GM21367 (cell line): ENCODE measurements around the gene MPDU1.

ENCODE experiments used
- ATAC-seq: cut with Tn5 transposase; IDR thresholded peaks from one replicate; pipeline ENCODE4 v1.9.1; 2021; ENCODE audit not compliant: unreplicated experiment

MPDU1 gene

GRCh38 chr17:7560172-7561027 is 23.3 kb upstream of the MPDU1 start:
- ATAC-seq, result no peak

DNA sequence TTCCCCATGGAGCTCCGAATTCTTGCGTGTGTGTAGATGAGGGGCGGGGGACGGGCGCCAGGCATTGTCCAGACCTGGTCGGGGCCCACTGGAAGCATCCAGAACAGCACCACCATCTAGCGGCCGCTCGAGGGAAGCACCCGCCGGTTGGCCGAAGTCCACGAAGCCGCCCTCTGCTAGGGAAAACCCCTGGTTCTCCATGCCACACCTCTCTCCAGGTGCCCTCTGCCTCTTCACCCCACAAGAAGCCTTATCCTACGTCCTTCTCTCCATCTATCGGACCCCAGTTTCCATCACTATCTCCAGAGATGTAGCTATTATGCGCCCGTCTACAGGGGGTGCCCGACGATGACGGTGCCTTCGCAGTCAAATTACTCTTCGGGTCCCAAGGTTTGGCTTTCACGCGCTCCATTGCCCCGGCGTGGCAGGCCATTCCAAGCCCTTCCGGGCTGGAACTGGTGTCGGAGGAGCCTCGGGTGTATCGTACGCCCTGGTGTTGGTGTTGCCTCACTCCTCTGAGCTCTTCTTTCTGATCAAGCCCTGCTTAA is 22.6 kb upstream of the MPDU1 start:
- peak; percentile 47 for ATAC-seq

DNA sequence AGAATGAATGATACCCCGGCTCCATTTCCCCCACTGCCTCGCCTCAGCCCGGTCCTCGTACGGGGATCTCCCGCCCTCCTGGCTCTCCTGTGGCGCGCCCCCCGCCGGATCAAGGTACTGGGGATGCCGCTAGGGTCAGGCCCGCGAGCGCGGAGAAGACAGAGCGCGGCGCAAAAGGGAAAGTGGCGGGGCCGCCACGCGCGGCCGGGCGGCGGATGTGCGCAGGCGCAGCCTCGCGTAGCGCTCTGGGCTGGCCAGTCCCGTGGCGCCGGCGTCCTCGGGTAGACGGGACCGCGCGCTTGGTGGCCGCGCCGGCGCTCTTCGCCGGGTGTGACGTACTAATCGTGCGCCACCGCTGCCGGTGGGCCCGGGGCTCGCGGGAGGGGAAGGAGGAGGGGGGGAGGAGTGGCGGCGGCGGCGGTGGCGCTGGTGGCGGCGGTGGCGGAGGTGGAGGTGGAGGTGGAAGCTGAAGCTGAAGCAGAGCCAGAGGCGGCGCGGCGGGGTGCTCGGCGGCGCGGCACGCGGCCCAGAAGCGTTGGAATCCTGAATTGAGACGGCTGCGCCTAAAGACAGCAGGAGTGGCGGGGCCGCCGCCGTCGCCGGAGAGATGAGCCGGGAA is 22.0 kb upstream of the MPDU1 start, which contains the start of gene SENP3:
Gene SENP3, plus strand, starts transcription at position 331 of the 619 bp plus-strand sequence. CDS start 1,158 bp downstream, outside the sequence.
- ATAC-seq, result peak; percentile 49

DNA sequence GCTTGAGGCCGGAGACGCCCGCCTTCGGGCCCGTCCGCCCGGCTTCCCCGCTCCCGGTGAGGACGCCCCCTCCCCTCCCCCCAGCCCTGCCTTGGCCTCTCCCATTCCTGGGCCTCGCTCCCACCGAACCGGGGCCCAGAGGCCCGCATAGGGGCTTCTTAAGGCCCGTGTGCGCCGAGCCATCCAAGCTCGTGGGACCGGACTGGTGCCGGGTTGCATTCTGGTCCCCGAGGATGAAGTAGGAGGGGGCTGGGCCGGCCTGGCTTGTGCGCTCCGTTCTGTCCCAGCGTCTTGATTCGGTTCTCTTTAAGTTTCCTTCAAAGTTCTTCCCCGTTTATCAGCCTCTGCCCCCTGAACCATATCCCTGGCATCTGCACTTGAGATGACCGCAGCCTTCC is 21.4 kb upstream of the MPDU1 start:
- peak; percentile 13 for ATAC-seq

DNA sequence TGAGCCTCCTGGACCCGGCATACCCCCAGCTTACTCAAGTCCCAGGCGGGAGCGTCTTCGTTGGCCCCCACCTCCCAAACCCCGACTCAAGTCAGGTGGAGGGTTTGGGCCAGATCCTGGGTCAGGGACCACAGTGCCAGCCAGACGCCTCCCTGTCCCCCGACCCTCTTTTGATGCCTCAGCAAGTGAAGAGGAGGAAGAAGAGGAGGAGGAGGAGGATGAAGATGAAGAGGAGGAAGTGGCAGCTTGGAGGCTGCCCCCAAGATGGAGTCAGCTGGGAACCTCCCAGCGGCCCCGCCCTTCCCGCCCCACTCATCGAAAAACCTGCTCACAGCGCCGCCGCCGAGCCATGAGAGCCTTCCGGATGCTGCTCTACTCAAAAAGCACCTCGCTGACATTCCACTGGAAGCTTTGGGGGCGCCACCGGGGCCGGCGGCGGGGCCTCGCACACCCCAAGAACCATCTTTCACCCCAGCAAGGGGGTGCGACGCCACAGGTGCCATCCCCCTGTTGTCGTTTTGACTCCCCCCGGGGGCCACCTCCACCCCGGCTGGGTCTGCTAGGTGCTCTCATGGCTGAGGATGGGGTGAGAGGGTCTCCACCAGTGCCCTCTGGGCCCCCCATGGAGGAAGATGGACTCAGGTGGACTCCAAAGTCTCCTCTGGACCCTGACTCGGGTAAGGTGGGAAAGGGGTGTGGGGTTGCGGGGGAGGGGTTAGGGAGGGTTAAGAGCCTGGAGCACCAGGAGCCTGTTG is 20.4 kb upstream of the MPDU1 start:
- no peak for ATAC-seq

GRCh38 chr17:7569571-7569970 is 14.1 kb upstream of the MPDU1 start:
- no peak for ATAC-seq

GRCh38 chr17:7570351-7570750 is 13.3 kb upstream of the MPDU1 start:
- ATAC-seq, result no peak

- no peak for ATAC-seq
Measured at GRCh38 chr17:7572338-7572587, 11.4 kb upstream of the MPDU1 start.

DNA sequence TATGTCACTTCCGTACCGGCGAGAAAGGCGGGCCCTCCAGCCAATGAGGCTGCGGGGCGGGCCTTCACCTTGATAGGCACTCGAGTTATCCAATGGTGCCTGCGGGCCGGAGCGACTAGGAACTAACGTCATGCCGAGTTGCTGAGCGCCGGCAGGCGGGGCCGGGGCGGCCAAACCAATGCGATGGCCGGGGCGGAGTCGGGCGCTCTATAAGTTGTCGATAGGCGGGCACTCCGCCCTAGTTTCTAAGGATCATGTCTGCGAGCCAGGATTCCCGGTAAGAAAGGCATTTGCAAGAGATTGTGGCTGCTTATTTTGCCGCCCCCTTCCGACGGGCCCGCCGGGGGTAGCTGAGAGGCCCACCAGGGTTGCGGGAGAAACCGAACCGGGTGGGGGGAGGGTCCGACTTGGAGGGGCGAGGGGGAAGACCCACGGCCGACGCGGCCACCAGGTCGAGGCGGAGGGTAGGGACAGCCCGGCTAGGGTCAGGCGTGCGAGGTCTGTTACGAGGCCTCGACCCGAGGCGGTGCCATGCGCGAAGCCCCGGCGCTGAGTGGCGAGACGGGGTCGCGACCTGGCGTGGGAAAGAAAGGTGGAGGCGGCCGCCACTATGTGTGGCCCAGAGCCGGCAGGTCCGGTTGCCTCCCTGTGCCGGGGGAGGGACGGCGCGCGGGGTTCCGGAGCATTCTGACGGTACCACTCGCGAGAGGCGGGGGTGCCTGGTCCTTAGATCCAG is 10.9 kb upstream of the MPDU1 start:
- ATAC-seq, result peak; percentile 76

GRCh38 chr17:7573324-7574080 is 10.2 kb upstream of the MPDU1 start:
- no peak for ATAC-seq

DNA sequence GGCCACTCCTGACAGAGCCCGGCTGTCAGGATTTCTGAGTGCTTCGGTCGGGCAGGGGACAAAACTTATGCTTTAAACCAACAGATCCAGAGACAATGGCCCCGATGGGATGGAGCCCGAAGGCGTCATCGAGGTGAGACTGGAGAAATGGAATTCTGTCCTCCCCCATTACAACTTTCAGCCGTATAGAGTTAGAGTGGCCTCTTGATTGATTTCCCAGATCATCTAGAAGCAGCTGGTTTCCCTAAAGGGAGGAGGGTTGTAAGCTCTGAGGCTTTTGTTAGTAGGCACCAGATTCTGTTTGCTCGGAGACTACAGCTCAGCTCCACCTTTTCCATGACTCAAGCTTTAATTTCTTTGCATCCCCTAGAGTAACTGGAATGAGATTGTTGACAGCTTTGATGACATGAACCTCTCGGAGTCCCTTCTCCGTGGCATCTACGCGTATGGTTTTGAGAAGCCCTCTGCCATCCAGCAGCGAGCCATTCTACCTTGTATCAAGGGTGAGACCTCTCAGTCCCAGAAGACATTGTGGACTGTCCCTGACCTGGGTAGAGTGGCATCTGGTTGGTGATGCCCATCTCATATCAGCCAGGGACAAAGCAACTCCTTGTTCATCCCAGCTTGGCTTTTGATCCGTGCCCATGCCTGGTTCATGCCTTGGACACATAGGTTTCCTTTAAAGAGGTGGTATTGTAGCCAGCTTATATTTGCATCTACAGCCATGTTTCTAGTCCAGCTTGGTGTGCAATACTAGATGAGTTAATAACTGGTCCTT is 9.3 kb upstream of the MPDU1 start:
- ATAC-seq, result no peak

- ATAC-seq, result no peak
Measured at GRCh38 chr17:7575481-7575883, 8.2 kb upstream of the MPDU1 start.

- ATAC-seq, result no peak
Measured at GRCh38 chr17:7575959-7576358, 7.7 kb upstream of the MPDU1 start.

DNA sequence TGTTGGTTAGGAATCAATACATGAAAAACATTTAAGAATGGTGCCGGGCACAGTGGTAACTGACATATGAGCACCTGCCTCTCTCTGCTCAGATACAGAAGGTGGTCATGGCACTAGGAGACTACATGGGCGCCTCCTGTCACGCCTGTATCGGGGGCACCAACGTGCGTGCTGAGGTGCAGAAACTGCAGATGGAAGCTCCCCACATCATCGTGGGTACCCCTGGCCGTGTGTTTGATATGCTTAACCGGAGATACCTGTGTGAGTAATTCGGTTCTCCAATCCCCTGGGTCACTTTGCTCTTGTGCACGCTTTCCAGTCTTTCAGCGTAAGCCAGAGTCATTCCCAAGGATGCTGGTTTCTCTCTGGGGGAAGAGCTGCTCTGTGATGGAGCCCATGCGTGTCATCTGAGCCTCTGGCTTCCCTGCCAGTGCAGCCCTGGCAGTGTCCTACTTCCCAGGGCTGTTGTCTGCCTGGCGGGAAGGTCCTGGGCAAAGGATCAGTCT is 7.2 kb upstream of the MPDU1 start:
- no peak for ATAC-seq

DNA sequence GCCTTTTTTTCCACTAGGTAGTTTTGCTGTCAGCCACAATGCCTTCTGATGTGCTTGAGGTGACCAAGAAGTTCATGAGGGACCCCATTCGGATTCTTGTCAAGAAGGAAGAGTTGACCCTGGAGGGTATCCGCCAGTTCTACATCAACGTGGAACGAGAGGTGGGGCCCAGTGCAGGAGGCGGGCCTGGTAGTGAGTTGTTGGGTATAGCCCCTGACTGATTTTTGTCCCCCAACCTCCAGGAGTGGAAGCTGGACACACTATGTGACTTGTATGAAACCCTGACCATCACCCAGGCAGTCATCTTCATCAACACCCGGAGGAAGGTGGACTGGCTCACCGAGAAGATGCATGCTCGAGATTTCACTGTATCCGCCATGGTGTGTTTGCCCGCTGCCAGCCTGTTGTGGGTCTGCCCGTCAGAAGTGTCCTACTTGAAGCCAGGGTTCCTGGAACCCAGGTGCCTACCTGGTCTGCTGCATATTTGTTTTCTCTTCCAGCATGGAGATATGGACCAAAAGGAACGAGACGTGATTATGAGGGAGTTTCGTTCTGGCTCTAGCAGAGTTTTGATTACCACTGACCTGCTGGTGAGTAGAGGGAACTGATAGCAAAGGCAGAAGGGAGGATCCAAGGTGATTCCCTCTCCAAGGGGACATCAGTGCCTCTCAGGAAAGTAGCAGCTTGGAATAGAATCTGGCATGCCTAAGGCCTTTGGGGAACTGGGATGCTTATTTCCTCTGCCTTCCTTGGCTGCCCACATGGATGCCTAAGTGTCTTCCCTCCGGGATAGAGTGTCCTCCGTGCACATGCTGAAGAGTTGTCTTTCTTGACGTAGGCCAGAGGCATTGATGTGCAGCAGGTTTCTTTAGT is 6.1 kb upstream of the MPDU1 start:
- ATAC-seq, result no peak

DNA sequence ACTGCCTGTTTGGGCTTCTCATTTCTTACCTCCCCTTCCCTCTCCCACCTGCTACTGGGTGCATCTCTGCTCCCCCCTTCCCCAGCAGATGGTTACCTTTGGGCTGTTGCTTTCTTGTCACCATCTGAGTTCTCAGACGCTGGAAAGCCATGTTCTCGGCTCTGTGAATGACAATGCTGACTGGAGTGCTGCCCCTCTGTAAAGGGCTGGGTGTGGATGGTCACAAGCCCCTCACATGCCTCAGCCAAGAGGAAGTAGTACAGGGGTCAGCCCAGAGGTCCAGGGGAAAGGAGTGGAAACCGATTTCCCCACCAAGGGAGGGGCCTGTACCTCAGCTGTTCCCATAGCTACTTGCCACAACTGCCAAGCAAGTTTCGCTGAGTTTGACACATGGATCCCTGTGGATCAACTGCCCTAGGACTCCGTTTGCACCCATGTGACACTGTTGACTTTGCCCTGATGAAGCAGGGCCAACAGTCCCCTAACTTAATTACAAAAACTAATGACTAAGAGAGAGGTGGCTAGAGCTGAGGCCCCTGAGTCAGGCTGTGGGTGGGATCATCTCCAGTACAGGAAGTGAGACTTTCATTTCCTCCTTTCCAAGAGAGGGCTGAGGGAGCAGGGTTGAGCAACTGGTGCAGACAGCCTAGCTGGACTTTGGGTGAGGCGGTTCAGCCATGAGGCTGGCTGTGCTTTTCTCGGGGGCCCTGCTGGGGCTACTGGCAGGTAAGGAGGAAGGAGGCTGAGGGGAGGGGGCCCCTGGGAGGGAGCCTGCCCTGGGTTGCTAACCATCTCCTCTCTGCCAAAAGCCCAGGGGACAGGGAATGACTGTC is 4.4 kb upstream of the MPDU1 start, which contains the start of gene CD68:
Gene CD68, plus strand, starts transcription at position 638 of the 833 bp plus-strand sequence. Its CDS starts 40 bp downstream, at position 678.
- ATAC-seq, result peak; percentile 29

GRCh38 chr17:7579834-7580603 is 3.6 kb upstream of the MPDU1 start:
- no peak for ATAC-seq
